GM23338 (cell line): ENCODE results near the gene MAP4K1.

ENCODE experiments used
- CREB1 ChIP-seq: fragments of 250-450 bp; sonication (Bioruptor Pico); IDR thresholded peaks from 2 replicates; pipeline ENCODE4 v1.5.0; 2020; ENCODE audit warnings: low read depth, mild to moderate bottlenecking, moderate library complexity
- CTCF ChIP-seq, 2 experiments: fragments of 200-600 bp in 1 of 2; sonication (generic) in 1 of 2; conservative IDR thresholded peaks; 2 replicates each; pipeline versions ENCODE4 v1.5.1 to v1.6.1; 2016 to 2017; ENCODE audit warnings: antibody characterized with exemption in 2 of 2, low read depth in 2 of 2, mild to moderate bottlenecking in 2 of 2, moderate library complexity in 1 of 2
- ETS1 ChIP-seq: IDR thresholded peaks from 2 replicates; pipeline ENCODE4 v1.6.1; 2016; ENCODE audit warnings: antibody characterized with exemption
- EZH2 ChIP-seq: fragments of 200-600 bp; sonication (generic); IDR thresholded peaks from one replicate; pipeline ENCODE4 v1.8.0; 2017; ENCODE audit warnings: antibody characterized with exemption, mild to moderate bottlenecking, low read depth; ENCODE audit not compliant: unreplicated experiment
- EZH2phosphoT487 ChIP-seq: fragments of 200-600 bp; sonication (generic); IDR thresholded peaks from one replicate; pipeline ENCODE4 v1.8.1; 2018; ENCODE audit warnings: antibody characterized with exemption; ENCODE audit not compliant: unreplicated experiment
- JUNB ChIP-seq: IDR thresholded peaks from one replicate; pipeline ENCODE4 v1.6.1; 2016; ENCODE audit warnings: antibody characterized with exemption; ENCODE audit not compliant: unreplicated experiment
- NANOG ChIP-seq: IDR thresholded peaks from 2 replicates; pipeline ENCODE4 v1.6.1; 2016; ENCODE audit warnings: antibody characterized with exemption, borderline replicate concordance
- POLR2AphosphoS5 ChIP-seq: IDR thresholded peaks from 2 replicates; pipeline ENCODE4 v1.6.1; 2016; ENCODE audit warnings: antibody characterized with exemption, low read depth
- REST ChIP-seq: IDR thresholded peaks from one replicate; pipeline ENCODE4 v1.6.1; 2018; ENCODE audit warnings: antibody characterized with exemption; ENCODE audit not compliant: unreplicated experiment
- STAT1 ChIP-seq: IDR thresholded peaks from one replicate; pipeline ENCODE4 v1.6.1; 2016; ENCODE audit warnings: antibody characterized with exemption; ENCODE audit not compliant: unreplicated experiment
- ZNF114 ChIP-seq: fragments of 250-450 bp; sonication (Bioruptor Pico); IDR thresholded peaks from 2 replicates; pipeline ENCODE4 v1.5.0; 2020; ENCODE audit warnings: mild to moderate bottlenecking, moderate library complexity

GRCh38 chr19:38597075-38597474, 20.7 kb downstream of the MAP4K1 start:
- TF ChIP-seq CTCF (conservative IDR thresholded peaks at IDR 0.05; ENCODE audit: low read depth in 2 of 2) (no peak), EZH2 (no peak), POLR2AphosphoS5 (no peak), REST (no peak), ETS1 (no peak), EZH2phosphoT487 (no peak), NANOG (no peak), CREB1 (CRISPR knock-in tag) (no peak), JUNB (no peak), ZNF114 (no peak), STAT1 (no peak)
